ENCODE measurements around the gene GSTCD.
"Not testable (repeated sequence)": the region's sequence is repeated elsewhere in the genome, so short reads cannot be mapped to it uniquely, and the experiment has no call there.

Gene GSTCD

GRCh38 chr4:105714932-105715331, 6.3 kb downstream of the GSTCD start:
- DNase-seq (ENCODE audit: low read depth in 2 of 2) = no peak

GRCh38 chr4:105715692-105716278, 7.2 kb downstream of the GSTCD start:
- DNase-seq (ENCODE audit: low read depth in 2 of 2) = no peak

- no peak for DNase-seq (ENCODE audit: low read depth in 2 of 2)
Observed at GRCh38 chr4:105719204-105719603, 10.6 kb downstream of the GSTCD start.

- no peak for DNase-seq (ENCODE audit: low read depth in 2 of 2)
Observed at GRCh38 chr4:105725623-105726022, 17.0 kb downstream of the GSTCD start.

GRCh38 chr4:105729895-105730294, 21.3 kb downstream of the GSTCD start:
- DNase-seq (ENCODE audit: low read depth in 2 of 2) = not testable (repeated sequence)

- not testable (repeated sequence) for DNase-seq (ENCODE audit: low read depth in 2 of 2)
Observed at GRCh38 chr4:105735217-105735616, 26.6 kb downstream of the GSTCD start.

- DNase-seq (ENCODE audit: low read depth in 2 of 2) = peak in 1 of 2 experiments; percentile 15
Observed at GRCh38 chr4:105741548-105741947, 33.0 kb downstream of the GSTCD start.

GRCh38 chr4:105748222-105748621, 39.6 kb downstream of the GSTCD start:
- no peak for DNase-seq (ENCODE audit: low read depth in 2 of 2)

GRCh38 chr4:105751718-105752299, 43.2 kb downstream of the GSTCD start:
- DNase-seq (ENCODE audit: low read depth in 2 of 2) = no peak

- DNase-seq (ENCODE audit: low read depth in 2 of 2) = no peak
Observed at GRCh38 chr4:105753361-105753760, 44.8 kb downstream of the GSTCD start.

- no peak for DNase-seq (ENCODE audit: low read depth in 2 of 2)
Observed at GRCh38 chr4:105755375-105755774, 46.8 kb downstream of the GSTCD start.

- DNase-seq (ENCODE audit: low read depth in 2 of 2) = no peak
Observed at GRCh38 chr4:105758958-105759357, 50.4 kb downstream of the GSTCD start.

- peak; percentile 44 to 54 for DNase-seq (ENCODE audit: low read depth in 2 of 2)
Observed at GRCh38 chr4:105765690-105766407, 57.3 kb downstream of the GSTCD start.

- no peak for DNase-seq (ENCODE audit: low read depth in 2 of 2)
Observed at GRCh38 chr4:105767579-105767978, 59.0 kb downstream of the GSTCD start.

GRCh38 chr4:105770524-105770923, 61.9 kb downstream of the GSTCD start:
- DNase-seq (ENCODE audit: low read depth in 2 of 2) = not testable (repeated sequence)

- not testable (repeated sequence) for DNase-seq (ENCODE audit: low read depth in 2 of 2)
Observed at GRCh38 chr4:105772065-105772464, 63.5 kb downstream of the GSTCD start.

- DNase-seq (ENCODE audit: low read depth in 2 of 2) = not testable (repeated sequence)
Observed at GRCh38 chr4:105775760-105776415, 67.3 kb downstream of the GSTCD start.

- no peak for DNase-seq (ENCODE audit: low read depth in 2 of 2)
Observed at GRCh38 chr4:105780176-105780575, 71.6 kb downstream of the GSTCD start.

GRCh38 chr4:105784761-105785160, 76.2 kb downstream of the GSTCD start:
- DNase-seq (ENCODE audit: low read depth in 2 of 2) = no peak

GRCh38 chr4:105785792-105786191, 77.2 kb downstream of the GSTCD start:
- no peak for DNase-seq (ENCODE audit: low read depth in 2 of 2)

GRCh38 chr4:105786748-105787147, 78.2 kb downstream of the GSTCD start:
- DNase-seq (ENCODE audit: low read depth in 2 of 2) = no peak

GRCh38 chr4:105797225-105797624, 88.6 kb downstream of the GSTCD start:
- no peak for DNase-seq (ENCODE audit: low read depth in 2 of 2)
